ENCODE data around the gene TEX19.

Gene TEX19

GRCh38 chr17:82388223-82388921 lies 29.3 kb downstream of the TEX19 start:
- no peak for TF ChIP-seq CTCF (IDR thresholded peaks at IDR 0.05; ENCODE audit: insufficient read depth, low read depth, low read length, missing control alignments)
- DNase-seq (ENCODE audit: low read depth) = no peak
- no peak overlapping the region for H3K4me3 ChIP-seq (ENCODE audit: low read length)

DNA sequence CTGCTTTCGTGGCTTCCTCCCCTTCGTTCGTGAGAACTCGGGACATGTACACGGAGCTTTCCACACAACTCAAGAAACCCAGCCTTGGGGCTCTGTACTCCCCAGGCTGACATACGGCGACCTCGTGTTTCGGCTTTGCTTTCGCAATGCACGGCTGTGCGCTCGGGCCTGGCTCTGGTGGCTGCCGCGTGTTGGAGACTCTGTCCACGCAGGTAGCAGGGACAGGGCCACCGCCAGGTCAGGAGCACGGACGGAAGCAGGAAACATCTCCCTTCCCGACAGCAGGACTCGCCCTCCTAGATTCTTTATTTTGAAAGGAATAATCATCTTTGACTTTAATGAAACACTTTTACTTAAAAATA lies 29.9 kb downstream of the TEX19 start:
- H3K4me3 ChIP-seq (ENCODE audit: low read length) = no peak overlapping the region
- no peak for TF ChIP-seq CTCF (IDR thresholded peaks at IDR 0.05; ENCODE audit: insufficient read depth, low read depth, low read length, missing control alignments)
- DNase-seq (ENCODE audit: low read depth) = no peak

GRCh38 chr17:82389379-82389778 lies 30.3 kb downstream of the TEX19 start:
- no peak for TF ChIP-seq CTCF (IDR thresholded peaks at IDR 0.05; ENCODE audit: insufficient read depth, low read depth, low read length, missing control alignments)
- H3K4me3 ChIP-seq (ENCODE audit: low read length) = no peak overlapping the region
- no peak for DNase-seq (ENCODE audit: low read depth)

GRCh38 chr17:82390015-82390859 lies 31.2 kb downstream of the TEX19 start:
- no peak for TF ChIP-seq CTCF (IDR thresholded peaks at IDR 0.05; ENCODE audit: insufficient read depth, low read depth, low read length, missing control alignments)
- DNase-seq (ENCODE audit: low read depth) = no peak
- no peak overlapping the region for H3K4me3 ChIP-seq (ENCODE audit: low read length)

DNA sequence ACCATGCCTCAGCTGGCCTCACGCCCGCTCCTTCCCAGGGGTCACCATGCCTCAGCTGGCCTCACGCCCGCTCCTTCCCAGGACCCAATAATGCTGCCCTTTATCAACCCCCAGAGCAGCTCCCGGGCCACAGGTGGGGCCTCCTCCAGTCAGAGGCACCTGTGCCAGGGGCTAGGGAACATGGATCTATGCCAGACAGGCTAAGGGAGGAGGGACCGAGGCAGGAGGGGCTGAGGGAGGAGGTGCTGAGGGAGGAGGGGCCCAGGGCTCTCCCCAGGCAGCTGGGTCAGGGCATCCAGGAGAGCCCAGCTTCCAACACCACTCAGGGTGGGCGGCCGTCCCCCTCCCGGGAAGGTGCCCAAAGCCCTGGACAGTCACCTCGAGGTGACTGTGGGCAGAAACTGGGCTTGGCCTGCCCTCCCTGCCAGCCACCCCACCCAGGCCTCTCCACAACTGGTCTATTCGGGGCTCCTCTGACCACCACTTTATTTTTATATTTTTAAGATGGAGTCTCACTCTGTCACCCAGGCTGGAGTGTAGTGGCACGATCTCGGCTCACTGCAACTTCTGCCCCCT lies 31.9 kb downstream of the TEX19 start:
- no peak for DNase-seq (ENCODE audit: low read depth)
- H3K4me3 ChIP-seq (ENCODE audit: low read length) = no peak overlapping the region
- TF ChIP-seq CTCF (IDR thresholded peaks at IDR 0.05; ENCODE audit: insufficient read depth, low read depth, low read length, missing control alignments) = no peak

DNA sequence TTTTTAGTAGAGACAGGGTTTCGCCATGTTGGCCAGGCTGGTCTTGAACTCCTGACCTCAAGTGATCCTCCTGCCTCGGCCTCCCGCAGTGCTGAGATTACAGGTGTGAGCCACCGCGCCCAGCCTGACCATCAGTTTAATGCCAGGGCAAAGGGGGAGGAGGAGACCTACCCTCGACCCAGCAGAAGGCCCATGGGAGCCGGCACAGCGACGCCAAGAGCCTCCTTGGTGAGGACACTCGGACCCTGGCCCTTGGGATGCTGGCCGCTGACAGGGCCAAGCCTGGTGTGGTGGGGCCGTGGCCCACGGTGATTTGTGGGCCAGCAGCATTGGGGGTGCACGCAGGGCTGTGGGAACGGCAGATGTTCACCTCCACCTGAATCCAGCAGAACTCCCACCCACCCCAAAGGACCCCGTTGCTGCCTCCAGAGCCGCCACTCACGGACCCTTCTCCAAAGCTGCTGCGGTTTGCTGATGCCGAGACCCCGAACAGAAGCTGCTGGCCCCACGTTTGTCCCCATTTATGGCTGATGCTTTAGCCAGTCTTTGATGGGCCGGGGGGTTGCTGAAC lies 32.5 kb downstream of the TEX19 start:
- H3K4me3 ChIP-seq (ENCODE audit: low read length) = no peak overlapping the region
- no peak for DNase-seq (ENCODE audit: low read depth)
- no peak for TF ChIP-seq CTCF (IDR thresholded peaks at IDR 0.05; ENCODE audit: insufficient read depth, low read depth, low read length, missing control alignments)
